AG08395 (cell line): ENCODE results near the gene TMEM163.

Experiments
- DNase-seq: peaks from one replicate; pipeline ENCODE4 v3.0.0; 2012; ENCODE audit warnings: mixed read lengths, low spot score

Gene TMEM163

DNA sequence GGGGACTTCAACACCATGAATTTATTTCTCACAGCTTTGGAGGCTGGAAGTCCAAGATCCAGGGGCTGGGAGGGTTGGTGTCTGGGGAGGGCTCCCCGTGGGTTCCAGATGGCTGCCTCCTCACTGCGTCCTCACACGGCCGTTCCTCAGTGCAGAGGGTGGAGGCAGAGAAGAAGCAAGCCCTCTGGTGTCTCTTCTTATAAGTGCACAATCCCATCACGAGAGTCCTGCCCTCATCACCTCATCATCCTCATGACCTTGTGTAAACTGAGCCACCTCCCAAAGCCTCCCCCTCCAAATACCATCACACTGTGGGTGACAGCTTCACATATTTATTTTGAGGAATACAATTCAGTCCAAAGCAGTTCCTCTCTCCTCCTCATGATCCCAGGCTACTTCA lies 26.3 kb downstream of the TMEM163 start:
- no peak for DNase-seq

- no peak for DNase-seq
These were observed 28.1 kb downstream of the TMEM163 start for GRCh38 chr2:134690629-134691215.

- no peak for DNase-seq
These were observed 29.5 kb downstream of the TMEM163 start for GRCh38 chr2:134689315-134689714.

DNA sequence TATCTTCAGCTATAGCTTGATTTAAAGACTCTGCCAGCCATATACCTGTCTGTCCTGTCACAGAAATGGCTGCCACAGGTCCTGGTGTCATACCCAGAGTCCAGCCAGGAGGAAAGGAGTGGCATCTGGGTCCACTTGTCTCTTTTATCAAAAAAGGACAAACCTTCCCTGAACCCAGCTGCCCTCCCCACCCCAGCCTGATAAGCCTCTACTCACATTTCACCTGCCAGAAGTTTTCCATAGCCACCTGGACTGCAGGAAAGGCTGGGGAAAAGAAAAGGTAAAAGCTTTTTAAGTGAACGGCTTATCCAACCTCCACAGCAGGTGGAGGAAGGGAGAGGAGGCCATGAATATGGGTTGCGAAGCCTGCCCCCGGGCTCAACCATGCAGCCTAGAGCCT lies 32.8 kb downstream of the TMEM163 start:
- DNase-seq: no peak

DNA sequence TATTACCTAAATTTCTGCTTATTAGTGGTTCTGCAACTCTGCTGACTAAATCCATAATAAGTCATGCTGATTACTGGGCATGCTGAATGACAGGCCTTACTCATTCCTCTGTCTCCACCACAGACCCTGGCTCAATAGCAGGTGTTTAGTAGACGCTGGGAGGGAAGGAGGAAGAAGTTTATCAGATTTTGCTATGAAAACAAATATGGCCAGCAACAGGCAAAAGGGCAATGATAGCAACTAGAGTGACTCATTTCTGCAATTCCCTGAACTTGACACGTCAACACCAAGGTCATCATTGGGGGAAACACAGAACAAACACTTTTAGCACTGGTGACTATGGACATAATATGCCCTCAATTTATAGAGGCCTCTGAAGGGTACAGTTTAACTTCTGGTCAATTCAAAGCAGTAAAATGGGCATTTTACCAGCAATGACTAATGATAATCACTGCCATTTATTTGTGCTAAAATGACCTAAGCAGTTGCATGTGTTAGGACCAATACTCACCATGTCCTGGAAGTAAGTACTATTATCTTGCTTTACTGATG lies 35.2 kb downstream of the TMEM163 start:
- DNase-seq: no peak

- DNase-seq: no peak
These were observed 36.1 kb downstream of the TMEM163 start for GRCh38 chr2:134682726-134683125.

DNA sequence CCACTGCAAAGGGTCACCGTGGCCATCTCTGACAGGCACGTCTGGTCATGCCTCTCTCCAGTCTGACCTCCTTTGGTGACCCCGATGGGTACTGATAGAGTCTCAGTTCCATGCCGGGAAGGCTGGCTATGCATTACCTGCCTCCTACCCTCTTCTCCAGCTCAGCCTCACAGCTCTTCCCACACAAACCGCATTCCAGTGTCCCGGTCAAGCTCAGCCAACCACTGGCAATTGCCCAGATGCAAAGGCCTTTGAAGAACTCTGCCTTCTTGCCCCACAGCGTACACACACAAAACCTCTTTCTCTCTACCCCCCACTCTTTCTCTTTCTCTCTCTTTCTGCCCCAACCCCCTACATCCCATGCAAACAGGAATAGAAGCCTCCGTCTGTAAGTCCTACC lies 37.6 kb downstream of the TMEM163 start:
- DNase-seq: no peak

GRCh38 chr2:134679745-134680144 lies 39.1 kb downstream of the TMEM163 start:
- DNase-seq: no peak

DNA sequence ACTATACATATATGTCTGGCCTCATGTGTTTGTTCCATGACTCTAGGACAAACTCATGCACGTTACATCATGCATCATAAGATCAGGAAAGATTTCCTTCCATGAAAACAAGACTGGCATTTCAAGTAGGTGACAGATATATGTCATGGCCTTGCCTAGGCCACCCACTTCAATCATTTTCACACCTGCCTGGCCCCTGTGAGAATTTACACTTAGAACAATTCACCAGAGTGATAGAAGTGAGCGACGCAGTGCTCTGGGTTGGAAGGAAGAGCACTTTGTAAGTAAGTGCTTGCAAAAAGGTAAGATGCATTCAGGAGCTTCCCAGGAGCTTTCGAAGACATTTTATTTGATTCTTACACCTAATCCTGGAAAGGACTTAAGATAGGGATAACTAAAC lies 39.5 kb downstream of the TMEM163 start:
- no peak for DNase-seq

- DNase-seq: no peak
These were observed 40.7 kb downstream of the TMEM163 start for GRCh38 chr2:134677856-134678756.

- no peak for DNase-seq
These were observed 41.8 kb downstream of the TMEM163 start for GRCh38 chr2:134676960-134677359.

DNA sequence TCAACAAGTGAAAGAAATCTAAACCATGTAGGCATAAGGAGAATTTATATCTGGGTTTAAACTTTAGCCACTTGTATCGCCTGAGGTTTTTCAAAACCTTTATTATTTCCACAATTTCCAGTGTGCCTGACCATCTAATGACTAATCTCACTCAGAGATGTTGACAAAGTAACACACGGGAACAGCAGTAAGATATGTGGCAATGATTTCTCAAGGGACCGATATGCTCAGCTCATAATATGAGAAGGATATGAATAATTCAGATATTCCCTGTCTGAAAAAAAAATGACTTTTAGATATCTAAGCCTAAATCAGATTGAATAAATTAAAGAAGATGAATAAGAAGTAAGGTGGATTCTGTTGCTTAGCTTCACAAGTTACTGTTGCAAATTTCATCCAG lies 43.5 kb downstream of the TMEM163 start:
- no peak for DNase-seq

- DNase-seq: no peak
These were observed 44.1 kb downstream of the TMEM163 start for GRCh38 chr2:134674687-134675086.

DNA sequence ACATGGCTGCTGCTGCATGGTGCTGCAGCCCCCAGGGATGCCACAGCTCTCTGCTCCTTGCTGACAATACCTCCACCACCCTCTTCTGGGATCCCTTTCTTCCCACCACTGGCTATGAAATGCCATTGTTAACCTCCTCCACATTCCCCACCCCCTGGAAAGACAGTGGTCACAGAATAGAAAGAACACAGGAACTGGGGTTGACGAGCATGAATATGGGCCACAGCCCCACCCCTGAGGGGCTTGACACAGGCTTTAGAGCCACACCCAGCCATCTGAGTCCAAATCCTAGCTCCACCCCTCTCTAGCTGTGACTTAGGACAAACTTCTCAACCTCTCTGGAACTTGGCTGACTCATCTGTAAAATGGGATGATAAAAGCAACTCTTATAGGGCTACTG lies 47.3 kb downstream of the TMEM163 start:
- no peak for DNase-seq

DNA sequence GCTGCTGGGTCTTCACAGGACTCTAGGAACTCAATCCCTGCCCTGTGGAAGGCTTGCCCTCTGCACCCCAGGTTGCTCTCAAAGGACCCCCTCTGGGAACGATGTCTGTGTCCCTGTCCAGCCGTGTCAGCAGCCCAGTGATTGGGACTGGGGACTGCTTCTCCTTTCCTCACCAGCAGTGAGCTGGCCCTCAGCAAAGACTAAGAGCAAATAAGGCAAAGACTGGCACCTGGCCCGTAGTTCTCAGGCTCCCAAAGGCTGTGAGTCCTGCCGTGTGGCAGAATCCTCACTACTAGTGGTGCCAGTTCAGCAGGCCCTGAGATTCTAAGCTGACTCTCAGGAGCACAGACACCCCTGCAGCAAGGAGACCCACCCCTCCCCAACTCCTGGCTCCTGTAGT lies 47.8 kb downstream of the TMEM163 start:
- no peak for DNase-seq

DNA sequence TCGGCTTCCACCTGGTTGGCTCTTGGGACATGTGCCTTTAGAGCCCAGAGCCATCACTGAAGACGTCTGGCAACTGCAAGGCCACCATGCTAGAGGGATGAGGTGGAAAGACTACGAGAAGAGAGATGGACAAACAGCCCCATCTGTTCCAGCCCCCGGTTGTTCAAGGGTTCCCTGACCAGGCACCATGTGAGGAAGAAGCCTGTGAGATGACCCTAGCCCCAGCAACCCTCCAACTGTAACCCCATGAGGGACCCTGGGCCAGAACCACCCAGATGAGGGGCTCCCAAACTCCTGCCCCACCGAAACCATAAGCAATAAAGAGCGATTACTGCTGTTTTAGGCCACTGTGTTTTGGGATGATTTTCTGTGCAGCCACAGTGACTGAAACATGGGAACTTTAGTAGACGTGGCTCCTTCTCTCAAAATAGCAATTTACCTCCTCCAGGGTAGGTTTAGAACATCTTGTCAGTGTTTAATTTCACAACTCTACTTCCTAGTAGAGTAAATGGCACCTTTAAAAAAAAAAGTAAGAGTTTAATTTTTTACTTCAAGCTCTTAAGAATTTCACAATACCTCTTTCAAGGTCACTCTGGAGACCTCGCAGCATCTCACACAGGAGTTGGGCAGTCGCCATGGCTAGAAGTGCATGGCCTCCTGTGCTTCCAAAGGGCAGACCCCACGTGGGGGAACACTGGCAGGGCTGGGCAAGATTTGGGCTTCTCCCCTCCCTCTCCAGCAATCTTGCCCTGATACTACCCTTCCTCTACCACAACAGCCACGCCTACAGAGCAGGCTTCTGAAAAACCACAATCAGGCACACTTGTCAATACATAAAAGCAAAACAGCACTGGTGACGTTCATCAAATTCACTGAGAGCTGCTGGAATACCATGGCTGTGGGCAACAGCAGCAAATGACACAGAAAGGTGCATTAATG lies 48.8 kb downstream of the TMEM163 start:
- DNase-seq: no peak

DNA sequence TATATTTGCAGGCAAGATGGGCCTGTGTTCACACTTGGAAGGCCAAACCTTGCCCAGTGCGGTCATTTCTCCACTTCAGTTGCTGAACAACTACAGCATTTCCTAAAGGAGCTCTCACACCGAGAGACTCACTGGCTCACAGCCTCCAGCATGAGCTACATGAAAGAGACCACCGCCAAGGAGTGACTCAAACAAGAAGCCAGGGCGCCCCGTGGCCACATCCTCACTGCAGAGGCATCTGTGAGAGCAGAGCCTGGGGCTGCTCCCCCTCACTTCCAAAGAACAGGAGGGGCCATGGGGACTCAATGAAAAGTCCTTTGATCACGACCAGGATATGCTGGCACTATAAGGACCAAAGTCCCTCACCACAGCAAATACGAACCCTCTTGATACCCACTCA lies 50.0 kb downstream of the TMEM163 start:
- no peak for DNase-seq

- DNase-seq: no peak
These were observed 51.3 kb downstream of the TMEM163 start for GRCh38 chr2:134667541-134667940.

GRCh38 chr2:134667081-134667480 lies 51.7 kb downstream of the TMEM163 start:
- no peak for DNase-seq

GRCh38 chr2:134665727-134666506 lies 52.9 kb downstream of the TMEM163 start:
- no peak for DNase-seq
